ENCODE data around the gene LRRC37A3.
"Not testable (repeated sequence)": the region's sequence is repeated elsewhere in the genome, so short reads cannot be mapped to it uniquely, and the experiment has no call there.

LRRC37A3 gene

DNA sequence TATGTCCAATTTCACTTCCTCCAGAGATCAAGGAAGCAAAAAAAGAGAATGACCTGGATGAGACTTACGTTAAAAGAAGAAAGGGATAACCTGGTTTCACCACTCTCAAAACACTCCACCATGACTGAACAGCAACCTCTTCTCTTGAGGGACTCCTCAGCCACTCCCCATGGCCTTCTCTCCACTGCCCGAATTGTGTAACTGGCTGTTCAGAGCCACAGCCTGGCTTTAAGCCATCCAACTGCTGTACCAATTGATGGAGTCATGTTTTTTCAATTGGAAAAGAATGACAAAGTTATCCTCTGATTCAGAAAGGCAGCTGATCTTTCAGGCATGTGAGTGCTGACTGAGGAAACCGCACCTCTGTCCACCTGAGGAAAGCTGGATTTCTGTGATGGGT, 85.2 kb downstream of the LRRC37A3 start:
- not testable (repeated sequence) for DNase-seq (ENCODE audit: low read depth, low spot score)

DNA sequence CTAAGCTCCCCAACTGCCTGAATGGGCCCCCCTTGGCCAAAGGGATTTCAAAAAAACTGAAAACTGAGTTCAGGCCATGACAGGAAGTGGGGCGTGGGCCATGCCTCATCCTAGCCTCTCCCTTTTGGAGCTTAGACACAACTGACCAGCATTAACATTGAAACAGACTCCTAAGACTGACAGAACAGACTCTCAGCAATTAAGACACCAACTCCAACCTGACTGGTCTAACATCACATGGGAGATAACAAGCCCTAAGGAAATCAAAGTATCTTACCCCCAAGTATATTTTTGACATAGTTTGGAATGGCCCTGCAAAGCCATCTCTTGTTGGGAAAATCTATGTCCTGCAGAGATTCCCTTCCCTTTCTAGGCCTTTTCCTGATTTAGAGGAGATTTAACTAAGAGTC, 88.6 kb downstream of the LRRC37A3 start:
- not testable (repeated sequence) for DNase-seq (ENCODE audit: low read depth, low spot score)

DNA sequence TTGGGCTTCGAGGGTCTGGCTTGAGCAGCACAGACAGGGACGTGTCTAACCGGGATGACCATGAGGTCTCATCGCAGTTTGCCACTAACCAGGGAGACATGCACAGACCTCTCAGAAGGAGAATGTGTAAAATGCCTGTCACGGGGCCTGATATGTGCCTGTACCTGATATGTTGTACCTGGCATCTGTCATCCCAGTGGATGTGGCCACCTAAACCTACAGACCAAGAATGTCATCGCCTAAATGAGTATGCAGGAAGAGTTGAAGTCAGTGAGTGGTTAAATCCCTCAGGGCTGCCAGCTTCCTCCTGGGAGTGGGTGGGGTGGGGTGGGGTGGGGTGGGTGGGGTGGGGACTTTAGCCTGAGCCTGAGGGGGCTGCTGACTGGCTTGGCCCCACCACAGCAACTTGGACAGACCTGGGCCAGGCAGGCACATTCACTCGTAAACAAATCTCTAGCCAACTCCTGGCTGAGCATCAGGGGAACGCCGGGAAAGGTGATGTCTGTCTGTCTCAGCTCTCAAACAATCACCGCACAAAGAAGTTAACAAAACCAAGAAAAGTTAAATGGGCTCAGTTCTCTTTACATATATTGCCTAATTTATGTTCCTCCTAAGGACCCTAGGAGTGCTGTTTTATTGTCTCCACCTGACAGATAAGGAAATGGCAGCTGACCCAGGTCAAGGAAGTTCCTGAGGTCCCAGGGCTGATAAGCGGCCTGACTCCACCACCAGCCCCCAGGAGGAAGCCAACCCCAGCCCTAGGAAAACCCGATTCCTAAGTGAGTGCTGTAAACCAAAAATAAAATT, 89.3 kb downstream of the LRRC37A3 start:
- DNase-seq (ENCODE audit: low read depth, low spot score): not testable (repeated sequence)

DNA sequence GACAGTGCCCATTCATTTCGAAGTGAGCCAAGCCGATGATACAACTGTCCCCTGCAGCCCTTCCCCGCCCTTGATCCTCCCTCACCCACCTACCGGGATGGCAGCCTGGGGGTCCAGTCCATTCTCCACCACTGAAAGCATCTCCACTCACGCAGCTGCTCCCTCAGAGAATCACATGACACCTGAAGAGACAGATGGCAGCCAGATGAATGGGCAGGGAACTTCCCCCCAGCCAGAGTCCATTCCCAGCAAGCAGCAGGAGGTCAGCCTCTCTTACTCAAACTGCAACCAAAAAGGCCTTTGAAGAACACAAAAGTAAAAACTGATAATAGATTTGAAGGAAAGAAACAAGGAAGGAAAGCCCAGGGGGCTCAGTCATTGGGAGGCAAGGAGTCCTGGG, 90.2 kb downstream of the LRRC37A3 start:
- DNase-seq (ENCODE audit: low read depth, low spot score): not testable (repeated sequence)

DNA sequence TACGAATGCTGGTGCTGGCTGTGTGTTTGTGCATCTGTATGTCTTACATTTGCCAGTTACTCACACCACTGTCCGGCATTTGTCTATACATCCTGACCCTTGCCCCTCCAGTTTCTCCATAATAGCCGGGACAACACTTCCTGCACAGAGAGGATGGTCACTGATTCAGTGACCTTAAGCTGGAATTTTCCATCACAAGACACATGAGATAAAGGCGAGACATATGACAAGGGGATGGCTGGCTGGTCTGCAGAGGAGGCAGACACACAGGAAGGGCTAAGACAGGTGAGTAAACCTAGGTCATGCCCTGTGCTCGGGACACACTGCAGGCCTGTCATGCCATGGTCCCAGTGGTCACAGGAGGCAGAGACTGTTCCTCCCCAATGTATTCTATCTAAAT, 100.4 kb downstream of the LRRC37A3 start:
- DNase-seq (ENCODE audit: low read depth, low spot score): not testable (repeated sequence)

DNA sequence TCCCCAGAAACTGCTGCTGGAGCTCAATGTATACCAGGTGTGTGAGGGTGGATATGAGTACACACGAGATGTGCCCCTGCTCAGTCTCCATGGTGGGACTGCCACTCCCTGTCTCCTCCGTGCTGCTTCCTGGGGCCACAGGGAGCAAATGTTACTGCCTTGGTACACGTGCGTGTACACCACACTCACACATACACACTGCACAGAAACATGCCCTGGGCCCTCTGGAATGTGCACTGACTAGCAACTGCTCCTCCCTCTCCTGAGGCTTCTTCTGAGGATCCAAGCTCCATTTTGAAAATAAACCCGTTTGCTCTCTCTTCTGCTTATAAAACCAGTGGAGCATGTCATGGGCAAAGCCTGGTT, 103.5 kb downstream of the LRRC37A3 start:
- not testable (repeated sequence) for DNase-seq (ENCODE audit: low read depth, low spot score)

DNA sequence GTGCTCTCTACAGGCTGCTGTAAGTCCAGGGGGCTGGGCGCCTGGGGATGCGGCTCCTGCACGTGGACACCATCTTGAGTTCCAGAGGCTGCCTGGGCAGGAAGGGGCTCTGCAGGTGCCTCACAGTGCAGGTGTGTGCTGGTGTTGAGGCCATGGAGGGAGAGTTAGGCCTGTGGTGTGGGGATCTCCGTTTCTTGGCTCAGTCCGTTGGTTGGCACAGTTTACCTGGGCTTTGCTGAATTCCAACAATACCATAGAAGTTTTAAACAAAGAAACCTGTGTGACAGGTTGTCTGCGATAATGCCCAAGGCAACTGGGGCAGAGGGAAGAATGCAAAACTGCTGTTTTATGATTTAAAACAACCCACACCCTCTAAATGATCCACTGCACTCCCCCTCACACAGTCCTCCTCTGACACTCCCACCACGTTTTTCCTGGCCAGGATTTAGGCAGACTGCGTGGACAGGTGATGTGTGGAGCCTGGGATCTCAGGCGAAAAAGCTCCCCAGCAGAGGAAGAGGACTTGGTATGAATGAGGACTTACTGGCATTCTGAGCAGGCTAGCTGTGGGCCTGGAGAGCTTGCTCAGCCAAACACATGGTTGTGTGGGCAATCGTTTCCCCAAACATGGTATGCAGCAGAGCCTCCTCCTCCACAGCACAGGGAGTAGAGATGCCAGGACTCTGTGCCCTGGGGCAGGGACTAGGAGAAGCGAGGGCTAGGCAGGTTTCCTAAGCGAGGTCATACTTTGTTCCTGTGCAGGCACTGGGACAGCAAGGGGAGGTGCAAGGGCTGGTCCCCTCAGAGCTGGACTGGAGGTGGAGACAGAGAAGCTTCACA, 104.1 kb downstream of the LRRC37A3 start:
- not testable (repeated sequence) for DNase-seq (ENCODE audit: low read depth, low spot score)

DNA sequence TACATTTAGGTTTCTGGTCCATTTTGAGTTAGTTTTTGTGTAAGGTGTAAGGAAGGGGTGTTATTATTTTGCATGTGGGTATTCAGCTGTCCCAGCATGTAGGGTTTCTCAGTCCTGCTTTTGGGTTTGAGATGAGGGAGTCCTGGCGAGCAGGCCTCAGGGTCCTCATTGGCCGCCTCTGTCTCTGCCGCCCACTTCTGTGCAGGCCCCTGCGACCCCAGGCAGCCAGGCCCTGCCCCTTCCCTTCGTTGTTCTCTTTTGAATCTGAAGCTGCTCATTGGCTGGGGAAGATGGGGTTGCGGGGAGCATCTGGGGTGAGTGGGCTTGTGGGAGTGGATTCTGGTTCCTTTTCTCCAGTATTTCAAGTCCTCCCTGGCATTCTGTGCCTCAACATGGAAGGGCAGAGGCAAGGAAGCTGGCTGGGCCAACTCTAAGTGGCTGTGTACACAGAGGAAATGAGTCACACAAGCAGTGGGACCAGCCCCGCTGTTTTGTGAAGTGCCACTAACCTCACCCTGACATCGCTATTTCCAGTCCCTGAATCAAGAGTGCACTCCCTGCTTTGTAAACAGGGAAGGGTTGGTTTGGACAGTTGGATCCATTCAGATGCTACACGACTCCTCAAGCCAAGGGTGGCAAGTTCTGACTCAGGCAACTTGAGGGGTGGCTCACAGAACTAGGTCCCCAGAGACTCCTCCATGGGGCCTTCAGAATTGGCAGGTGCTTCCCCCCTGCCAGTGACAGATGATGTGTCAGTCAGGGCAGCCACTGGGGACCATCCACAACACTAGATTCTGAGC, 110.9 kb downstream of the LRRC37A3 start:
- not testable (repeated sequence) for DNase-seq (ENCODE audit: low read depth, low spot score)

Measured in smooth muscle cell of the brain vasculature (primary cell).